ENCODE results near the gene SLC39A3. TPM values are rescaled to one million over a fixed set of nuclear protein-coding genes. Genes with fewer than 3 reads are reported as not detected.

SLC39A3 gene
- total and polyA plus RNA-seq, 2 of the 8 experiments (the other 6 are each of a cell fraction or from before 2014, with no cell fraction given): 33.0 to 52.9 TPM

DNA sequence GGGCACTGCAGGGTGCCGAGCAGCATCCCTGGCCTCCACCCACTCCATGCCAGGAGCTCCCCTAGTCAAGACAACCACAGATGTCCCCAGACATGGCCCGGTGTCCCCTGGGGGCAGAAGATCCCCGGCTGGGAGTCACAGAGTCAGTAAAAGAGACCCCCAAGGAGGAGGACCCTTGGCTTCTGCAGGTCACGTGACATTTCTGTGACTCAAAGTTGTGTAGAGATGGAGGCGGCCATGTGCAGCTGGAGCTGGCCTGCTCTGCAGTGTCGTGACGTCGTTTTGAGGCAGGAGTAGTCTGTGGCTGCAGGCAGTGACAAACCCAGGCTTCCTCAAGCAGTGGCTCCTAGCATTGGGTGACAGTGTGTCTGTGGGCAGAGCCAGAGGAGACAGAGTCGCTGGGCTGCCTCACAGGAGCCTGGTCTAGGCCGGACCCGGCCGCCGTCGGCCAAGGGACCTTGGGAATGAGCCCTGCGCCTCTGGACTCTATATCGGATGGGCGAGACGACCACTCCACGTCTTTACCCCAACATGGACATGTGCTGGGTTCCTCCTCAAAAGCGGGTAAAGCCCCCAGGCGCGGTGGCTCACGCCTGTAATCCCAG is 10.9 kb downstream of the SLC39A3 start:
- CTCF ChIA-PET (ENCODE audit: partially characterized antibody): interaction anchor here (0.7 to 3.0 kb wide), 5 partner anchors 10 to 266 kb away, joined by 3 to 14 read pairs (median 3); no protein-coding TSS in a partner anchor
- no peak overlapping the region for H3K4me3 ChIP-seq (ENCODE audit: extremely low read depth in 1 of 4, insufficient read depth in 2 of 4, low read depth in 3 of 4, low read length in 4 of 4)
- no peak overlapping the region for H2AFZ ChIP-seq (ENCODE audit: low read length)
- 95% methylated on average over 23 of the region's 23 CpGs; no CpG with 5 or more reads in 1 of the 2 experiments for WGBS, 2 experiments (ENCODE audit: extremely low coverage in 1 of 2, insufficient coverage in 1 of 2, insufficient read length in 1 of 2, insufficient replicate concordance in 2 of 2, low coverage in 1 of 2, low lambda C conversion rate in 2 of 2, missing lambda C conversion rate in 1 of 2)
- H3K9me3 ChIP-seq (ENCODE audit: insufficient read depth in 2 of 2, low read depth in 1 of 2, low read length in 1 of 2): no peaks in the 10 kb centered on the region
- POLR2A ChIA-PET (ENCODE audit: partially characterized antibody): interaction anchor here (0.6 to 1.3 kb wide), 6 partner anchors 10 to 144 kb away, joined by 3 to 4 read pairs (median 3); partner anchors contain the start of gene SLC39A3
- no peak overlapping the region for H2BK20ac ChIP-seq (ENCODE audit: low read length)
- no peak overlapping the region for H2BK12ac ChIP-seq (ENCODE audit: low read depth, low read length)
- peaks cover 0 to 5% (median 0%) of the 10 kb centered on the region in 4 experiments; a peak in 1 of 7 replicates for H3K4me1 ChIP-seq (replicated peaks in 1 of 4; ENCODE audit: control insufficient read depth in 3 of 4, insufficient read depth in 4 of 4, low read length in 3 of 4)
- no peak overlapping the region for H2BK15ac ChIP-seq (ENCODE audit: low read length)
- no peak overlapping the region for H2BK5ac ChIP-seq (ENCODE audit: low read depth, low read length)
- no peak overlapping the region for H2AK5ac ChIP-seq (ENCODE audit: low read depth, low read length)
- no peak overlapping the region for H3K56ac ChIP-seq (replicated peaks; ENCODE audit: insufficient read length, low read depth, low read length)
- no peak overlapping the region for H3K23ac ChIP-seq (ENCODE audit: insufficient read length)
- H3K9ac ChIP-seq (replicated peaks in 1 of 4; ENCODE audit: extremely low read depth in 1 of 4, low read depth in 3 of 4, low read length in 3 of 4): no peak overlapping the region
- DNase-seq (ENCODE audit: low read depth in 1 of 2, low spot score in 2 of 2): no peak
- peaks cover 0 to 3% of the 10 kb centered on the region in 2 experiments for H4K20me1 ChIP-seq (replicated peaks in 1 of 2; ENCODE audit: control insufficient read depth in 1 of 2, insufficient read depth in 2 of 2, low read length in 2 of 2)
- H4K91ac ChIP-seq (replicated peaks; ENCODE audit: insufficient read length, low read length): no peak overlapping the region
- FAIRE-seq: no peak
- H3K14ac ChIP-seq (ENCODE audit: insufficient read length): no peak overlapping the region
- no peak overlapping the region for H3K18ac ChIP-seq (ENCODE audit: extremely low read depth, low read length)
- H2BK120ac ChIP-seq (replicated peaks; ENCODE audit: low read depth, low read length): no peak overlapping the region
- no peaks in the 10 kb centered on the region for H3K79me1 ChIP-seq (ENCODE audit: low read depth, low read length)
- H3K27ac ChIP-seq (ENCODE audit: low read depth, low read length): no peak overlapping the region
- no peaks in the 10 kb centered on the region for H3K23me2 ChIP-seq (ENCODE audit: low read depth, low read length)
- no peak overlapping the region for H3K4me2 ChIP-seq (ENCODE audit: insufficient read depth in 1 of 2, low read depth in 2 of 2, low read length in 2 of 2)
- no peak overlapping the region for H4K5ac ChIP-seq (ENCODE audit: insufficient read length, low read depth, low read length)
- H4K8ac ChIP-seq (ENCODE audit: extremely low read depth, insufficient read depth, low read length): no peak overlapping the region; the same call in 1 of the 2 replicates
- no peaks in the 10 kb centered on the region; a peak in 2 of 7 replicates for H3K27me3 ChIP-seq (replicated peaks in 1 of 4; ENCODE audit: control insufficient read depth in 3 of 4, extremely low read depth in 1 of 4, insufficient read depth in 3 of 4, low read length in 3 of 4)
- H3K4ac ChIP-seq (replicated peaks; ENCODE audit: insufficient read length, low read depth, low read length): no peak overlapping the region
- H3K36me3 ChIP-seq (ENCODE audit: control insufficient read depth in 2 of 4, insufficient read depth in 4 of 4, low read length in 3 of 4): peaks cover 0 to 9% (median 0%) of the 10 kb centered on the region in 4 experiments; a peak in 2 of 8 replicates
- no peaks in the 10 kb centered on the region for H3K79me2 ChIP-seq (ENCODE audit: control insufficient read depth in 1 of 2, insufficient read depth in 2 of 2, low read length in 2 of 2)
- TF ChIP-seq HDAC2 (IDR thresholded peaks at IDR 0.05; ENCODE audit: borderline replicate concordance in 1 of 2, low read depth in 2 of 2, low read length in 2 of 2): no peak
- TF ChIP-seq, protein P1, sequence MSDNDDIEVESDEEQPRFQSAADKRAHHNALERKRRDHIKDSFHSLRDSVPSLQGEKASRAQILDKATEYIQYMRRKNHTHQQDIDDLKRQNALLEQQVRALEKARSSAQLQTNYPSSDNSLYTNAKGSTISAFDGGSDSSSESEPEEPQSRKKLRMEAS (IDR thresholded peaks at IDR 0.05): no peak
- TF ChIP-seq CTBP2 (IDR thresholded peaks at IDR 0.05; ENCODE audit: borderline replicate concordance, insufficient read depth, insufficient read length, low read length): no peak
- TF ChIP-seq SP2 (IDR thresholded peaks at IDR 0.05; ENCODE audit: low read length): no peak
- no peak for TF ChIP-seq SRF (IDR thresholded peaks at IDR 0.05; ENCODE audit: low read depth, low read length)
- TF ChIP-seq RFX5 (IDR thresholded peaks at IDR 0.05; ENCODE audit: borderline replicate concordance, low read depth, low read length): no peak
- TF ChIP-seq FOSL1 (IDR thresholded peaks at IDR 0.05; ENCODE audit: insufficient read depth, low read depth, low read length): no peak
- TF ChIP-seq, protein P2, sequence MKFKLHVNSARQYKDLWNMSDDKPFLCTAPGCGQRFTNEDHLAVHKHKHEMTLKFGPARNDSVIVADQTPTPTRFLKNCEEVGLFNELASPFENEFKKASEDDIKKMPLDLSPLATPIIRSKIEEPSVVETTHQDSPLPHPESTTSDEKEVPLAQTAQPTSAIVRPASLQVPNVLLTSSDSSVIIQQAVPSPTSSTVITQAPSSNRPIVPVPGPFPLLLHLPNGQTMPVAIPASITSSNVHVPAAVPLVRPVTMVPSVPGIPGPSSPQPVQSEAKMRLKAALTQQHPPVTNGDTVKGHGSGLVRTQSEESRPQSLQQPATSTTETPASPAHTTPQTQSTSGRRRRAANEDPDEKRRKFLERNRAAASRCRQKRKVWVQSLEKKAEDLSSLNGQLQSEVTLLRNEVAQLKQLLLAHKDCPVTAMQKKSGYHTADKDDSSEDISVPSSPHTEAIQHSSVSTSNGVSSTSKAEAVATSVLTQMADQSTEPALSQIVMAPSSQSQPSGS (IDR thresholded peaks at IDR 0.05; ENCODE audit: low read length): no peak
- no peak for TF ChIP-seq GTF2F1 (IDR thresholded peaks at IDR 0.05; ENCODE audit: borderline replicate concordance, low read depth, low read length)
- TF ChIP-seq BRCA1 (IDR thresholded peaks at IDR 0.05; ENCODE audit: low read depth, low read length): no peak

Measured in H1 (cell line).